ENCODE measurements around the gene MYO5A.

DNA sequence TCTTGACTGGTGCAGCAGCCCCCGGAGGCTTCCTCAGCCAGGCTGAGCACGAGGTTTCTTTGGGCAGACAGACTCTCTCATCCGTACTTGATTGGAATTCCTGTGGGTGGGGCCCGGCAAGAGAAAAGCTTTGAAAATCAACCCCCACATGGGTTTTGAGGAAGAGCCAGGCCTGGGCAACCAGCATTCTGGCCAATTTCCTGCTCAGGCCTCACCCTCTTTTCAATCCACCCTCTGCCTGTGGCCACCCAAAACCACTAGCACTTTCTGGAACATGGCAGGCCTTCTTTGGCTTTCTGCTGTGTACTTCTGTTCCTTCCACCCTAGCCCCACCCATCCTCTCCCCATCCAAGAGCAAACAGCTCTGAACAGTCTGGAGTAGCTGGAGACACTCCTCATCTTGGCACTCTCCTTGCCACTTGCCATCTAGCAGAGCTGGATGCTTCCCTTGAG, 239.0 kb downstream of the MYO5A start:
- no peak for TF ChIP-seq EZH2 (optimal IDR thresholded peaks at IDR 0.05; ENCODE audit: low read depth, low read length)
- TF ChIP-seq, protein P1, sequence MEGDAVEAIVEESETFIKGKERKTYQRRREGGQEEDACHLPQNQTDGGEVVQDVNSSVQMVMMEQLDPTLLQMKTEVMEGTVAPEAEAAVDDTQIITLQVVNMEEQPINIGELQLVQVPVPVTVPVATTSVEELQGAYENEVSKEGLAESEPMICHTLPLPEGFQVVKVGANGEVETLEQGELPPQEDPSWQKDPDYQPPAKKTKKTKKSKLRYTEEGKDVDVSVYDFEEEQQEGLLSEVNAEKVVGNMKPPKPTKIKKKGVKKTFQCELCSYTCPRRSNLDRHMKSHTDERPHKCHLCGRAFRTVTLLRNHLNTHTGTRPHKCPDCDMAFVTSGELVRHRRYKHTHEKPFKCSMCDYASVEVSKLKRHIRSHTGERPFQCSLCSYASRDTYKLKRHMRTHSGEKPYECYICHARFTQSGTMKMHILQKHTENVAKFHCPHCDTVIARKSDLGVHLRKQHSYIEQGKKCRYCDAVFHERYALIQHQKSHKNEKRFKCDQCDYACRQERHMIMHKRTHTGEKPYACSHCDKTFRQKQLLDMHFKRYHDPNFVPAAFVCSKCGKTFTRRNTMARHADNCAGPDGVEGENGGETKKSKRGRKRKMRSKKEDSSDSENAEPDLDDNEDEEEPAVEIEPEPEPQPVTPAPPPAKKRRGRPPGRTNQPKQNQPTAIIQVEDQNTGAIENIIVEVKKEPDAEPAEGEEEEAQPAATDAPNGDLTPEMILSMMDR (IDR thresholded peaks at IDR 0.05; ENCODE audit: low read length) = no peak

All from MM.1S (cell line).